Measurements from ENCODE around the gene COX4I2. TPM values are rescaled to one million over a fixed set of nuclear protein-coding genes. Genes with fewer than 3 reads are reported as not detected.
A peak's percentile ranks its signal among the peaks of the same experiment; 100 is the strongest.
"Not testable (repeated sequence)": the region's sequence is repeated elsewhere in the genome, so short reads cannot be mapped to it uniquely, and the experiment has no call there.

The COX4I2 gene
- total and polyA plus RNA-seq, 3 experiments from 2014 or later, result not detected

- Mint-ChIP-seq H3K27ac (peak within 1 kb of the TSS in 7 of 8 donors; percentile 78 to 95 (median 89)), H3K9me3 (no peaks in the 10 kb centered on the region), H3K27me3 (peaks cover 27 to 48% of the 10 kb centered on the region in 2 donors), H3K4me3 (peak within 1 kb of the TSS; percentile 85 to 98 (median 90)), H3K36me3 (peaks cover 0 to 3% (median 0%) of the 10 kb centered on the region in 3 donors), H3K4me1 (peaks cover 26 to 37% (median 28%) of the 10 kb centered on the region in 3 donors)
- Histone ChIP-seq H3K9me3 (ENCODE audit: low read length) (no peaks in the 10 kb centered on the region), H3K27ac (ENCODE audit: low read depth, low read length) (peak within 1 kb of the TSS; percentile 73), H3K36me3 (ENCODE audit: insufficient read depth, low read length) (no peaks in the 10 kb centered on the region), H3K27me3 (ENCODE audit: insufficient read depth, low read length, poor library complexity, severe bottlenecking) (peaks cover 20% of the 10 kb centered on the region), H3K4me3 (ENCODE audit: low read length) (peak within 1 kb of the TSS; percentile 82), H3K4me1 (ENCODE audit: insufficient read depth, low read length) (peaks cover 16% of the 10 kb centered on the region)
- CTCF ChIA-PET, result interaction anchor here (1.0 to 23.1 kb wide), 3 partner anchors 7 to 118 kb away, joined by 3 to 887 read pairs (median 47); no protein-coding TSS in a partner anchor
- POLR2A ChIA-PET, result interaction anchor here (0.6 to 2.2 kb wide), 4 partner anchors 8 to 41 kb away, joined by 3 to 15 read pairs (median 4); no protein-coding TSS in a partner anchor
- DNase-seq, result peak; percentile 83 to 90 (median 86)
Observed at GRCh38 chr20:31605031-31605901, 32.4 kb upstream of the COX4I2 start, which contains the start of gene ID1. TSS of gene ID1 (plus strand) at chr20:31605289. CDS start at chr20:31605388, 99 bp downstream.

GRCh38 chr20:31605902-31606803, 31.6 kb upstream of the COX4I2 start:
- H3K36me3 ChIP-seq (ENCODE audit: insufficient read depth, low read length), result no peaks in the 10 kb centered on the region
- ChIA-PET POLR2A (interaction anchor here (0.6 to 2.2 kb wide), 4 partner anchors 30 to 41 kb away, joined by 3 to 15 read pairs (median 5); no protein-coding TSS in a partner anchor), CTCF (interaction anchor here (23.1 kb wide), 1 partner anchor 40 kb away, joined by 887 read pairs; no protein-coding TSS in a partner anchor)
- H3K4me3 ChIP-seq (ENCODE audit: low read length), result peak overlapping the region; percentile 82
- Mint-ChIP-seq H3K4me1 (peaks cover 26 to 37% (median 28%) of the 10 kb centered on the region in 3 donors), H3K27me3 (peaks cover 25 to 48% of the 10 kb centered on the region in 2 donors), H3K27ac (peak overlapping the region in 3 of 8 donors; percentile 12 to 78 (median 63)), H3K4me3 (peak overlapping the region; percentile 85 to 98 (median 90)), H3K36me3 (peaks cover 0 to 3% (median 0%) of the 10 kb centered on the region in 3 donors), H3K9me3 (no peaks in the 10 kb centered on the region)
- peaks cover 20% of the 10 kb centered on the region for H3K27me3 ChIP-seq (ENCODE audit: insufficient read depth, low read length, poor library complexity, severe bottlenecking)
- no peaks in the 10 kb centered on the region for H3K9me3 ChIP-seq (ENCODE audit: low read length)
- H3K27ac ChIP-seq (ENCODE audit: low read depth, low read length), result peak overlapping the region; percentile 73
- peak in 1 of 5 donors; percentile 11 for DNase-seq
- peaks cover 16% of the 10 kb centered on the region for H3K4me1 ChIP-seq (ENCODE audit: insufficient read depth, low read length)

- H3K27me3 ChIP-seq (ENCODE audit: insufficient read depth, low read length, poor library complexity, severe bottlenecking), result peaks cover 20% of the 10 kb centered on the region
- Mint-ChIP-seq H3K27ac (no peak overlapping the region), H3K9me3 (no peaks in the 10 kb centered on the region), H3K36me3 (peaks cover 0 to 3% (median 0%) of the 10 kb centered on the region in 3 donors), H3K4me3 (peak overlapping the region in 6 of 7 donors; percentile 22 to 93 (median 90)), H3K27me3 (peaks cover 25 to 54% of the 10 kb centered on the region in 2 donors), H3K4me1 (peaks cover 26 to 37% (median 28%) of the 10 kb centered on the region in 3 donors)
- POLR2A ChIA-PET, result interaction anchor here (1.0 kb wide), 1 partner anchor 34 kb away, joined by 4 read pairs; no protein-coding TSS in a partner anchor
- peak overlapping the region; percentile 82 for H3K4me3 ChIP-seq (ENCODE audit: low read length)
- no peak for DNase-seq
- no peaks in the 10 kb centered on the region for H3K36me3 ChIP-seq (ENCODE audit: insufficient read depth, low read length)
- CTCF ChIA-PET, result interaction anchor here (23.1 kb wide), 1 partner anchor 41 kb away, joined by 887 read pairs; no protein-coding TSS in a partner anchor
- H3K9me3 ChIP-seq (ENCODE audit: low read length), result no peaks in the 10 kb centered on the region
- H3K27ac ChIP-seq (ENCODE audit: low read depth, low read length), result peak overlapping the region; percentile 73
- peaks cover 16% of the 10 kb centered on the region for H3K4me1 ChIP-seq (ENCODE audit: insufficient read depth, low read length)
Observed at GRCh38 chr20:31606804-31607639, 30.7 kb upstream of the COX4I2 start.

DNA sequence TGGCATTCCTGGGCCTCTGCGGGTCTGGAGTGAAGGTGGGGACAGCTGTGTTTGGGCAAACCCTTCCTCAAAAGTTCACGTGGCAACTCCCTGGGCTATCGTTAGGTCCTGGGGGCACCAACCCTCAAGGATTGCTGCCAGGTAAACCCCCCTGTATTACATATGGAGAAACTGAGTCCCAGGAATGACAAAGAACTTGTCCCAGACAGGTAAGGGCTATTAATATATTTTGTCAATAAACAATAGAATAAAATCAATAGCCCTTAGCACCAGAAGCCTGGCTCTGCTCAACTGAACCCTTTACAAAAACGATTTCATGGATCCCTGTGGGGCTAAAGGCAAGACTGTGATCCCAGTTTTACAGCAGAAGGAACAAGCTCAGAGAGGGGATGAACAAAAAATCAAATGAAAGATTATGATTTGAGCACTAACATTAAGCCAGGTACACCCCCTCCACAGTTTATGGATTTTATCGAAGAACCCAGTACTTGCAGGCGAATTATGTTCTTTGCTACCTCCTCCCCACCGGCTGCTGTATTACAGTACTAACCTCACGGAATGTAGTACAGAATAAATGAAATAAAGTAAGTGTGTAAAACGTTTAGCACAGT, 30.0 kb upstream of the COX4I2 start:
- H3K9me3 Mint-ChIP-seq, result no peaks in the 10 kb centered on the region
- peak overlapping the region in 1 of 7 donors; percentile 85 for H3K4me3 Mint-ChIP-seq
- no peaks in the 10 kb centered on the region for H3K9me3 ChIP-seq (ENCODE audit: low read length)
- peaks cover 21 to 49% of the 10 kb centered on the region in 2 donors for H3K27me3 Mint-ChIP-seq
- peaks cover 16% of the 10 kb centered on the region for H3K4me1 ChIP-seq (ENCODE audit: insufficient read depth, low read length)
- H3K4me3 ChIP-seq (ENCODE audit: low read length), result no peak overlapping the region
- H3K27ac ChIP-seq (ENCODE audit: low read depth, low read length), result peak overlapping the region; percentile 39
- H3K36me3 ChIP-seq (ENCODE audit: insufficient read depth, low read length), result no peaks in the 10 kb centered on the region
- H3K36me3 Mint-ChIP-seq, result peaks cover 0 to 3% (median 0%) of the 10 kb centered on the region in 3 donors
- no peak overlapping the region for H3K27ac Mint-ChIP-seq
- peaks cover 20% of the 10 kb centered on the region for H3K27me3 ChIP-seq (ENCODE audit: insufficient read depth, low read length, poor library complexity, severe bottlenecking)
- DNase-seq, result no peak
- POLR2A ChIA-PET, result interaction anchor here (0.5 kb wide), 1 partner anchor 35 kb away, joined by 3 read pairs; no protein-coding TSS in a partner anchor
- CTCF ChIA-PET, result interaction anchor here (23.1 kb wide), 1 partner anchor 42 kb away, joined by 887 read pairs; no protein-coding TSS in a partner anchor
- peaks cover 22 to 33% (median 24%) of the 10 kb centered on the region in 3 donors for H3K4me1 Mint-ChIP-seq

GRCh38 chr20:31608251-31608945, 29.3 kb upstream of the COX4I2 start:
- no peaks in the 10 kb centered on the region for H3K9me3 Mint-ChIP-seq
- no peak for DNase-seq
- H3K27ac Mint-ChIP-seq, result no peak overlapping the region
- Histone ChIP-seq H3K4me1 (ENCODE audit: insufficient read depth, low read length) (peaks cover 16% of the 10 kb centered on the region), H3K27ac (ENCODE audit: low read depth, low read length) (peak overlapping the region; percentile 39), H3K4me3 (ENCODE audit: low read length) (no peak overlapping the region), H3K27me3 (ENCODE audit: insufficient read depth, low read length, poor library complexity, severe bottlenecking) (peaks cover 20% of the 10 kb centered on the region), H3K36me3 (ENCODE audit: insufficient read depth, low read length) (no peaks in the 10 kb centered on the region), H3K9me3 (ENCODE audit: low read length) (no peaks in the 10 kb centered on the region)
- peaks cover 22 to 46% of the 10 kb centered on the region in 2 donors for H3K27me3 Mint-ChIP-seq
- POLR2A ChIA-PET, result interaction anchor here (0.5 kb wide), 1 partner anchor 35 kb away, joined by 3 read pairs; no protein-coding TSS in a partner anchor
- CTCF ChIA-PET, result interaction anchor here (23.1 kb wide), 1 partner anchor 43 kb away, joined by 887 read pairs; no protein-coding TSS in a partner anchor
- peaks cover 19 to 32% (median 20%) of the 10 kb centered on the region in 3 donors for H3K4me1 Mint-ChIP-seq
- peak overlapping the region in 1 of 7 donors; percentile 41 for H3K4me3 Mint-ChIP-seq
- peaks cover 0 to 3% (median 0%) of the 10 kb centered on the region in 3 donors for H3K36me3 Mint-ChIP-seq

GRCh38 chr20:31612271-31612640, 25.5 kb upstream of the COX4I2 start:
- CTCF ChIA-PET, result interaction anchor here (0.7 to 23.1 kb wide), 37 partner anchors 8 to 199 kb away, joined by 3 to 887 read pairs (median 5); partner anchors contain the start of genes HM13 and ID1
- not testable (repeated sequence) for H3K9me3 ChIP-seq (ENCODE audit: low read length); H3K36me3 ChIP-seq (ENCODE audit: insufficient read depth, low read length); H3K27ac Mint-ChIP-seq; H3K27me3 ChIP-seq (ENCODE audit: insufficient read depth, low read length, poor library complexity, severe bottlenecking); H3K36me3 Mint-ChIP-seq; H3K4me3 ChIP-seq (ENCODE audit: low read length); H3K4me3 Mint-ChIP-seq; H3K4me1 ChIP-seq (ENCODE audit: insufficient read depth, low read length); H3K27ac ChIP-seq (ENCODE audit: low read depth, low read length); H3K4me1 Mint-ChIP-seq; H3K9me3 Mint-ChIP-seq; DNase-seq
- POLR2A ChIA-PET, result interaction anchor here (1.2 to 1.5 kb wide), 4 partner anchors 39 to 112 kb away, joined by 5 to 15 read pairs (median 6); no protein-coding TSS in a partner anchor
- H3K27me3 Mint-ChIP-seq, result peaks cover 13 to 26% of the 10 kb centered on the region in 2 donors

Measured in CD8-positive, alpha-beta memory T cell (primary cell).